Fibroblast of the aortic adventitia (primary cell): Measurements from ENCODE around the gene POU6F2. TPM values are rescaled to one million over a fixed set of nuclear protein-coding genes. Genes with fewer than 3 reads are reported as not detected.

ENCODE experiments used
- DNase-seq: peaks from one replicate; pipeline ENCODE4 v3.0.0-alpha.2; 2010; ENCODE audit warnings: low read depth
- H3K4me3 ChIP-seq: 2 replicates; pipeline ENCODE4 v1.5.1; 2011; ENCODE audit warnings: low read depth, mild to moderate bottlenecking, control low read depth, low read length, moderate library complexity
- total RNA-seq: library from RNA; depleted of rRNA; stranded (reverse); fragments of >200 nt; gene quantifications from 2 replicates; pipeline ENCODE4 v1.2.3, GENCODE V29; 2012; ENCODE audit warnings: low replicate concordance
- TF ChIP-seq, protein P1 (sequence below): IDR thresholded peaks from 2 replicates; pipeline ENCODE4 v1.5.1; 2011; ENCODE audit warnings: mild to moderate bottlenecking, low read length, control low read depth, inconsistent platforms; ENCODE audit not compliant: insufficient read depth

The POU6F2 gene
- total RNA-seq, 1 donor = not detected

DNA sequence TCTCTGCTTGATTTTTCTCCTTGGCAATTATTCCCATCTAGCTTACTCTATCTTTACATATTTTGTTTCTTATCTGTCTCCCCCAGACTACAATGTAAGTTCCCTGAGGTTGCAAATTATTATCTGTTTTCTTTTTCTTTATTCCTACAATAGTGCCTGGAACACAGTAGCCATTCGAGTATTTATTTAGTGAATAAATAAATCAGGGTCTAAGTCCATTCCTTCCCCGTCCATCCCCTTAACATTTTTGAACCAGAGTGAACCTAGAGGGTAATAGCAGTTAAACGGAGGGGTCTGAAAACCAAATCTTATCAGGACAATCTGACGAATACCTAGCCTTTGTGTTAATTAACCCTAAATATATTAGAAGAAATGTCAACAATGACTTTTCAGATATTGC lies 335.7 kb downstream of the POU6F2 start:
- no peak for DNase-seq

DNA sequence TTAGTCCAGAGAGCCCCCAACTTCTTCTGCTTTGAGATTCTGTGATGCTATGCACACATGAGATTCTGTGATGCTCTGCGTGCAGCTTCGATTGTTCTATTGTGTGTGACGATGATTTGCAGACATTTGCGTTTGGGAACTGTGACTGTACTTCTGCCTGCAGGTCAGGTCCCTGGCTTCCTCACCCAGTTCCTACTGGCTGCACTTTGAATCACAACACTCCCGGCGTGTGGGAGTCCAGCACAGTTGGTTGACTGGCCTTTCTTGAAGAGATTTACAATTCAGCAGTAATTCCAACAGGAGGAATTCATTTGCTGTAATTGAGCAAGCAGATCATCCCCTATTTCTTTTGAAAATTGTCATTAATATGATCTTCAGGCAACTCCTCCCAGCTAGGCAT lies 336.3 kb downstream of the POU6F2 start:
- TF ChIP-seq, protein P1, sequence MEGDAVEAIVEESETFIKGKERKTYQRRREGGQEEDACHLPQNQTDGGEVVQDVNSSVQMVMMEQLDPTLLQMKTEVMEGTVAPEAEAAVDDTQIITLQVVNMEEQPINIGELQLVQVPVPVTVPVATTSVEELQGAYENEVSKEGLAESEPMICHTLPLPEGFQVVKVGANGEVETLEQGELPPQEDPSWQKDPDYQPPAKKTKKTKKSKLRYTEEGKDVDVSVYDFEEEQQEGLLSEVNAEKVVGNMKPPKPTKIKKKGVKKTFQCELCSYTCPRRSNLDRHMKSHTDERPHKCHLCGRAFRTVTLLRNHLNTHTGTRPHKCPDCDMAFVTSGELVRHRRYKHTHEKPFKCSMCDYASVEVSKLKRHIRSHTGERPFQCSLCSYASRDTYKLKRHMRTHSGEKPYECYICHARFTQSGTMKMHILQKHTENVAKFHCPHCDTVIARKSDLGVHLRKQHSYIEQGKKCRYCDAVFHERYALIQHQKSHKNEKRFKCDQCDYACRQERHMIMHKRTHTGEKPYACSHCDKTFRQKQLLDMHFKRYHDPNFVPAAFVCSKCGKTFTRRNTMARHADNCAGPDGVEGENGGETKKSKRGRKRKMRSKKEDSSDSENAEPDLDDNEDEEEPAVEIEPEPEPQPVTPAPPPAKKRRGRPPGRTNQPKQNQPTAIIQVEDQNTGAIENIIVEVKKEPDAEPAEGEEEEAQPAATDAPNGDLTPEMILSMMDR = no peak
- no peak overlapping the region for H3K4me3 ChIP-seq
- DNase-seq = no peak

More for the DNA sequence above, 335.7 kb downstream of the POU6F2 start:
- H3K4me3 ChIP-seq = no peak overlapping the region
- TF ChIP-seq, protein P1 = no peak

DNA sequence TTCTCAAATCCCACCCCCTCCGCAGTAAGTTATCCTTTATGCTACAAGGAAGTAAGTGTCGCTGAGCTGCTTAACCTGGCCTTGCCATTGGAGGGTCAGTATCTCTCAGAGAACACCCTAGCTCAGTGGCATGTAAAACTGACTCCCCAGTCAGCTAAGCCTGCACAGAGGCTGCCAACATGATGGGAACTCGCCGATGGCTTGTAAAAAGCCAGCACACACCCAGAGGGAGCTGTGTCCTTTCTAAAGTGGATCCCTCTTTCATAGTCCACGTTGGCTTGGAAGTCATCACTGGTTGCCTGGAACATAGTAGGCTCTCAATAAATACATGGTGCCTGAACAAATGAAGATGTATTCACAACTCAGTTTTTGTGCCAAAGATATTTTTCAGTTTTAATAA lies 339.4 kb downstream of the POU6F2 start:
- DNase-seq = no peak
- no peak overlapping the region for H3K4me3 ChIP-seq
- TF ChIP-seq, protein P1 = no peak

DNA sequence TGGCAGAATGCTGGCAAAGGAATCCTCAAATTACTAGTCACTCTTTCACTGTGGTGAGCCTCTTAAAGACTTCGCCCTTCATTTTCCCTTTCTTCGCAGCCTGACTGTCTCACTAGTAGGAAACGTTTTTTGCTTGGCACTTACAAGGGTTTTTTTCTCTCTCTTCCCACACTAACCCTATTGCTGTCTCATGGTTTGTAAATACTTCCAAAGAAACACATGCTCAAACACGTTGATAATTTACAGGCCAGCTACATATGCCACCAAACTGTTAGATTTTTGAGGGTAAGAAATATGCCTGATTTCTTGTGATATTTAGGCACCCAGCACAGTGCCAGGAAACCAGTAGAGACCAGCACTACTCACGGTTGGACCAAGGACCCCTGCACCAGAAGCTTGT lies 340.2 kb downstream of the POU6F2 start:
- H3K4me3 ChIP-seq = no peak overlapping the region
- TF ChIP-seq, protein P1 = no peak
- DNase-seq = no peak

DNA sequence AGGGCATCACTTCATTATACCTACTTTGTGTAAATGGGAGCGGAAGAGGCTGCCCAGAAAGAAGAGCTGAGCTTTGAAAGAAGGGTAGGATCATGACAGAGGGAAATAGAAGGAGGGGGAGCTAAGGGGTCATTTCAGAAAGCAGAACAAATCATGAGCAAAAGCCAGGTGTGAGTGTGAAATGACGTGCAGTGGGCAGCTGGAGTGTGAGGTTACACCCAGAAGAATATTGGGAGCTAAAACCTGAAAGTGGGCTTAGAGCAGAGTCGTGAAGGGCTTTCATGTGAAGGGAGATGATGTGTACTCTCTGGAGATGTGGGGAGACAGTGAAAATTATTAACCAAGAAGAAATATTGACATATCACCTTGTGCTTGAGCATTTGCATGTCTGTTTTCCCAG lies 343.5 kb downstream of the POU6F2 start:
- DNase-seq = no peak
- H3K4me3 ChIP-seq = no peak overlapping the region
- TF ChIP-seq, protein P1 = no peak

DNA sequence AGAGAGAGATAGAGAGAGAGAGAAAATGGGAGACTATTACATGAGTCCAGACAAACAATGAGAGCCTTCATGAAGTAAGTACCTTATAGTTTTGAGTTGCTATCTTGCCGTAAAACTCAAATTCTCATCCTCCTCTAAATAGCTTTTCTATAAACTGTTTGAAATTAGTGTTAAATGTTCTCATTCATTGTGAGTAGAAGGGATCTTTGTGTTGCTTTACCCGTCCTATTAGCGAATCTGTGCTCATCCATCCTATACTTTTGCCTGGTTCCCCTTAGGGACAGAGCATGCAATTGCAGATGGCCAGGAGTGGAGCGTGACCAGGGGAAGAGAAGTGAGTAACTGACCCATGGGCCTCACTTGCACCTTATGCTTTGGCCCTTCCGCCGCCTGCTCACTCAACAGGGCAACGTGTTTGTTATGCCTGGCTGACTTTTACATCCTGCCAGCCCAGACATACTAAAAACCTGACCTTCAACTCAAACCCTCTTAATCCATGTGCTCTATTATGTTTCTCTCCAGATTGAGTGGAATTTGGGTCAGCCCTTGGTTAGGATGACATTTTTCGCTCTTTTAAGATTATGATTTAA lies 344.3 kb downstream of the POU6F2 start:
- TF ChIP-seq, protein P1 = no peak
- no peak overlapping the region for H3K4me3 ChIP-seq
- DNase-seq = no peak
